ENCODE results near the gene SORCS1. TPM values are rescaled to one million over a fixed set of nuclear protein-coding genes. Genes with fewer than 3 reads are reported as not detected.

SORCS1 gene
- total and polyA plus RNA-seq, 2 of the 13 experiments (the other 11 are each of a cell fraction or from before 2014, with no cell fraction given): not detected

DNA sequence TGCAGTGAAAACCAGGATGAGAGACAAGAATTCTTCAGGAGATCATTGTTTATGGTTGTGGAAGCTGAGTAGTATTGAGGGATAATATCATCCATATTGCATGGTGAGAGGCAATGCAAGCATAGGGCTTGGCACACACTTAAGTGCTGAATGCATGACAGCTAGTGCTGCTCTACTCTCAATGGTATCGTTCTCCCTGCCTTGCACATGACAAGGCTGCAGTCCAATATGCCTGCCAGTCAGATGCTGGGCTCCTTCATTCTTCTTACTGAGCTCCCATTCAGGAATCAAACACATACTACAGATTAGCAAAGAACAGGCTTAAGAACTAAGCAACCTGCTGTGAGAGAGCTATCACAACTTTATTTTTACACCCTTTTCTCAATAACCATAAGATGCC lies 72.2 kb downstream of the SORCS1 start:
- DNase-seq (ENCODE audit: low spot score): no peak
- Histone ChIP-seq H3K4me2 (ENCODE audit: low read depth, low read length) (no peak overlapping the region), H3K36me3 (replicated peaks in 1 of 2; ENCODE audit: control insufficient read depth in 1 of 2, insufficient read depth in 2 of 2, low read length in 2 of 2) (no peaks in the 10 kb centered on the region), H3K79me2 (ENCODE audit: insufficient read depth, low read length) (no peaks in the 10 kb centered on the region), H4K20me1 (ENCODE audit: insufficient read depth, low read length) (no peaks in the 10 kb centered on the region), H3K4me1 (ENCODE audit: insufficient read depth, low read length) (peaks cover 11% of the 10 kb centered on the region), H3K9me3 (ENCODE audit: low read length) (peaks cover 79% of the 10 kb centered on the region), H2AFZ (ENCODE audit: low read length) (no peak overlapping the region), H3K27ac (ENCODE audit: extremely low read length, insufficient read depth, low read length) (no peak overlapping the region), H3K4me3 (replicated peaks in 1 of 3; ENCODE audit: insufficient read depth in 1 of 3, low read depth in 2 of 3, low read length in 3 of 3) (no peak overlapping the region), H3K9ac (ENCODE audit: insufficient read depth, low read depth, low read length) (no peak overlapping the region), H3K27me3 (ENCODE audit: control insufficient read depth in 1 of 2, insufficient read depth in 2 of 2, low read length in 2 of 2) (no peaks in the 10 kb centered on the region)
- in situ Hi-C loops (cut with HindIII; ENCODE audit: extremely low pct_ligation_motif_present, low pct_unique_long_range_greater_than_20kb) (no loop called here), intact Hi-C loops (cut with micrococcal nuclease; ENCODE audit: unreplicated experiment) (no loop called here)
- CTCF ChIA-PET (ENCODE audit: low intra/inter-chr PET ratio, low total read pairs): no interaction called here
- WGBS (ENCODE audit: low lambda C conversion rate): 0% methylated on average over 1 of the region's 1 CpG
- no TSS peak for BruUV-seq (replicated peaks)
- TF ChIP-seq ZNF224 (CRISPR knock-in tag; IDR thresholded peaks at IDR 0.05): no peak
- TF ChIP-seq KLF6 (CRISPR knock-in tag; IDR thresholded peaks at IDR 0.05): no peak
- TF ChIP-seq ZNF33B (CRISPR knock-in tag; IDR thresholded peaks at IDR 0.05): no peak
- no peak for TF ChIP-seq KLF9 (CRISPR knock-in tag; IDR thresholded peaks at IDR 0.05; ENCODE audit: low read depth)
- no peak for TF ChIP-seq RBFOX2 (IDR thresholded peaks at IDR 0.05; ENCODE audit: low read depth, low read length)
- no peak for TF ChIP-seq KDM5A (IDR thresholded peaks at IDR 0.05; ENCODE audit: borderline replicate concordance, low read length)
- TF ChIP-seq, protein P1, sequence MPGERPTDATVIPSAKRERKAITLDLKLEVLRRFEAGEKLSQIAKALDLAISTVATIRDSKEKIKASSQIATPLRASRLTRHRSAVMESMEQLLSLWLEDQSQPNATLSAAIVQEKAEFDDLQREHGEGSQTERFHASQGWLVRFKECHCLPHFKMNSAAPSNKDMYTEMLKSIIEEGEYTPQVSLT (CRISPR knock-in tag; IDR thresholded peaks at IDR 0.05; ENCODE audit: borderline replicate concordance, low read depth): no peak
- no peak for TF ChIP-seq MTF2 (CRISPR knock-in tag; IDR thresholded peaks at IDR 0.05; ENCODE audit: borderline replicate concordance)
- TF ChIP-seq TMF1 (CRISPR knock-in tag; IDR thresholded peaks at IDR 0.05; ENCODE audit: low read depth): no peak
- no peak for TF ChIP-seq ZNF335 (CRISPR knock-in tag; IDR thresholded peaks at IDR 0.05)
- TF ChIP-seq FOXM1 (CRISPR knock-in tag; IDR thresholded peaks at IDR 0.05): no peak
- POLR2A ChIA-PET: no interaction called here
- ATAC-seq: no peak
- FAIRE-seq: no peak

DNA sequence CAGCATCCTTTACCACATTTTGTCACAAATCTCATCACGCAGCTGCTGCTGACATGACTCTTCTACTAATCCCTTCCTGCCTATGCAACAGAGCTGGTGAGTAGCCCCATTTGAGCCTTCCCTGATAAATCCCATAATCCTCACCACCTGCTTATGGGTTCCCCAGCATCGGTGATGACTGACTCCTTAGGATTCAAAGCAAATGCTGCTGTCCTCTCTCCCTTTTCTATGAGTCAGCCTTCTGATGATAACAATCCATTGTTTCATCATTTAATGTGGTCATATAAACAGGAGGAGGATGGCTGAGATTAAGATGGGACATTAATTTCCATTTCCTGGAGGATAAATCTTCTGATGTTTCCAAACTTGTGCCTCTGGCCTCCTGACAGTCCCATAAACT lies 73.4 kb downstream of the SORCS1 start:
- DNase-seq (ENCODE audit: low spot score): no peak
- TF ChIP-seq ZNF564 (CRISPR knock-in tag; IDR thresholded peaks at IDR 0.05): no peak
- in situ Hi-C loops (cut with HindIII; ENCODE audit: extremely low pct_ligation_motif_present, low pct_unique_long_range_greater_than_20kb) (no loop called here), intact Hi-C loops (cut with micrococcal nuclease; ENCODE audit: unreplicated experiment) (no loop called here)
- no peaks in the 10 kb centered on the region for H3K27me3 ChIP-seq (ENCODE audit: control insufficient read depth in 1 of 2, insufficient read depth in 2 of 2, low read length in 2 of 2)
- H2AFZ ChIP-seq (ENCODE audit: low read length): no peak overlapping the region
- H3K27ac ChIP-seq (ENCODE audit: extremely low read length, insufficient read depth, low read length): no peak overlapping the region
- no TSS peak for BruUV-seq (replicated peaks)
- 35% methylated on average over 2 of the region's 2 CpGs for WGBS (ENCODE audit: low lambda C conversion rate)
- H3K9me3 ChIP-seq (ENCODE audit: low read length): peaks cover 70% of the 10 kb centered on the region
- H3K4me2 ChIP-seq (ENCODE audit: low read depth, low read length): no peak overlapping the region
- no peak overlapping the region for H3K4me3 ChIP-seq (replicated peaks in 1 of 3; ENCODE audit: insufficient read depth in 1 of 3, low read depth in 2 of 3, low read length in 3 of 3)
- CTCF ChIA-PET (ENCODE audit: low intra/inter-chr PET ratio, low total read pairs): no interaction called here
- FAIRE-seq: no peak
- no peaks in the 10 kb centered on the region for H4K20me1 ChIP-seq (ENCODE audit: insufficient read depth, low read length)
- no peak for ATAC-seq
- H3K79me2 ChIP-seq (ENCODE audit: insufficient read depth, low read length): no peaks in the 10 kb centered on the region
- peaks cover 11% of the 10 kb centered on the region for H3K4me1 ChIP-seq (ENCODE audit: insufficient read depth, low read length)
- POLR2A ChIA-PET: no interaction called here
- no peak overlapping the region for H3K9ac ChIP-seq (ENCODE audit: insufficient read depth, low read depth, low read length)
- H3K36me3 ChIP-seq (replicated peaks in 1 of 2; ENCODE audit: control insufficient read depth in 1 of 2, insufficient read depth in 2 of 2, low read length in 2 of 2): no peaks in the 10 kb centered on the region

Measured in HepG2 (cell line).